ENCODE results near the gene GLCCI1. TPM values are rescaled to one million over a fixed set of nuclear protein-coding genes. Genes with fewer than 3 reads are reported as not detected.

Gene GLCCI1
- total and polyA plus RNA-seq, 2 donors (not counting 3 experiments of a cell fraction or from before 2014, with no cell fraction given) = 2.3 to 5.6 TPM

- Histone ChIP-seq H3K4me2 (ENCODE audit: insufficient read depth, low read length) (no peak overlapping the region), H3K4me1 (ENCODE audit: control insufficient read depth, extremely low read depth, insufficient read depth, low read length) (no peaks in the 10 kb centered on the region), H3K27me3 (ENCODE audit: control insufficient read depth in 2 of 2, insufficient read depth in 2 of 2, low read length in 2 of 2) (no peaks in the 10 kb centered on the region), H3K27ac (ENCODE audit: insufficient read depth, low read depth, low read length) (no peak overlapping the region), H3K9ac (replicated peaks; ENCODE audit: extremely low read depth, insufficient read depth, low read length) (no peak overlapping the region), H2AFZ (ENCODE audit: low read depth, low read length) (no peak overlapping the region), H3K9me3 (replicated peaks; ENCODE audit: control insufficient read depth, insufficient read depth, low read length) (no peaks in the 10 kb centered on the region), H3K4me3 (replicated peaks in 1 of 3; ENCODE audit: insufficient read depth in 1 of 3, low read depth in 1 of 3, low read length in 3 of 3) (no peak overlapping the region), H3K36me3 (ENCODE audit: control insufficient read depth in 2 of 2, extremely low read depth in 1 of 2, insufficient read depth in 2 of 2, low read length in 2 of 2) (no peaks in the 10 kb centered on the region), H4K20me1 (replicated peaks; ENCODE audit: control insufficient read depth, extremely low read depth, insufficient read depth, low read length) (no peaks in the 10 kb centered on the region), H3K9me1 (replicated peaks; ENCODE audit: control insufficient read depth, extremely low read depth, insufficient read depth, low read length) (no peaks in the 10 kb centered on the region), H3K79me2 (ENCODE audit: control insufficient read depth, insufficient read depth, low read length) (no peaks in the 10 kb centered on the region)
- TF ChIP-seq, protein P1, sequence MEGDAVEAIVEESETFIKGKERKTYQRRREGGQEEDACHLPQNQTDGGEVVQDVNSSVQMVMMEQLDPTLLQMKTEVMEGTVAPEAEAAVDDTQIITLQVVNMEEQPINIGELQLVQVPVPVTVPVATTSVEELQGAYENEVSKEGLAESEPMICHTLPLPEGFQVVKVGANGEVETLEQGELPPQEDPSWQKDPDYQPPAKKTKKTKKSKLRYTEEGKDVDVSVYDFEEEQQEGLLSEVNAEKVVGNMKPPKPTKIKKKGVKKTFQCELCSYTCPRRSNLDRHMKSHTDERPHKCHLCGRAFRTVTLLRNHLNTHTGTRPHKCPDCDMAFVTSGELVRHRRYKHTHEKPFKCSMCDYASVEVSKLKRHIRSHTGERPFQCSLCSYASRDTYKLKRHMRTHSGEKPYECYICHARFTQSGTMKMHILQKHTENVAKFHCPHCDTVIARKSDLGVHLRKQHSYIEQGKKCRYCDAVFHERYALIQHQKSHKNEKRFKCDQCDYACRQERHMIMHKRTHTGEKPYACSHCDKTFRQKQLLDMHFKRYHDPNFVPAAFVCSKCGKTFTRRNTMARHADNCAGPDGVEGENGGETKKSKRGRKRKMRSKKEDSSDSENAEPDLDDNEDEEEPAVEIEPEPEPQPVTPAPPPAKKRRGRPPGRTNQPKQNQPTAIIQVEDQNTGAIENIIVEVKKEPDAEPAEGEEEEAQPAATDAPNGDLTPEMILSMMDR (IDR thresholded peaks at IDR 0.05; ENCODE audit: extremely low read depth in 1 of 2, insufficient read depth in 1 of 2, low read depth in 1 of 2, low read length in 2 of 2) = no peak
- TF ChIP-seq EZH2 (IDR thresholded peaks at IDR 0.05; ENCODE audit: borderline replicate concordance, low read depth, low read length, severe bottlenecking) (no peak), POLR2A (IDR thresholded peaks at IDR 0.05; ENCODE audit: low read depth, low read length) (no peak), GATA2 (IDR thresholded peaks at IDR 0.05; ENCODE audit: insufficient read depth, insufficient read length, low read depth, low read length) (no peak), MYC (IDR thresholded peaks at IDR 0.05; ENCODE audit: low read depth, low read length) (no peak), POLR2AphosphoS5 (IDR thresholded peaks at IDR 0.05; ENCODE audit: insufficient read depth, low read depth, low read length) (no peak), JUN (IDR thresholded peaks at IDR 0.05; ENCODE audit: borderline replicate concordance, insufficient read depth, insufficient read length, low read depth) (no peak), FOS (IDR thresholded peaks at IDR 0.05; ENCODE audit: borderline replicate concordance, insufficient read depth, low read length) (no peak)
- TF ChIP-seq, protein P2, sequence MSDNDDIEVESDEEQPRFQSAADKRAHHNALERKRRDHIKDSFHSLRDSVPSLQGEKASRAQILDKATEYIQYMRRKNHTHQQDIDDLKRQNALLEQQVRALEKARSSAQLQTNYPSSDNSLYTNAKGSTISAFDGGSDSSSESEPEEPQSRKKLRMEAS (IDR thresholded peaks at IDR 0.05; ENCODE audit: insufficient read depth, insufficient read length) = no peak
- no peak for FAIRE-seq
- POLR2A ChIA-PET = no interaction called here
- intact Hi-C loops (cut with micrococcal nuclease) = no loop called here
- BruUV-seq (replicated peaks) = no TSS peak
- no peak for DNase-seq (ENCODE audit: low read depth, low spot score)
- dilution Hi-C loops (cut with MboI; ENCODE audit: extremely low pct_ligation_motif_present, low sequenced_read_pairs) = no loop called here
- CTCF ChIA-PET = interaction anchor here (0.7 to 1.6 kb wide), 4 partner anchors 13 to 408 kb away, joined by 3 to 6 read pairs (median 4); no protein-coding TSS in a partner anchor
These were observed 120.6 kb downstream of the GLCCI1 start for GRCh38 chr7:8089036-8089780.
